GM21526 (cell line): ENCODE results near the gene MYH15.

ENCODE experiments used
- ATAC-seq: cut with Tn5 transposase; IDR thresholded peaks from one replicate; pipeline ENCODE4 v1.9.1; 2021; ENCODE audit warnings: moderate library complexity; ENCODE audit not compliant: unreplicated experiment, low FRiP score

The MYH15 gene

DNA sequence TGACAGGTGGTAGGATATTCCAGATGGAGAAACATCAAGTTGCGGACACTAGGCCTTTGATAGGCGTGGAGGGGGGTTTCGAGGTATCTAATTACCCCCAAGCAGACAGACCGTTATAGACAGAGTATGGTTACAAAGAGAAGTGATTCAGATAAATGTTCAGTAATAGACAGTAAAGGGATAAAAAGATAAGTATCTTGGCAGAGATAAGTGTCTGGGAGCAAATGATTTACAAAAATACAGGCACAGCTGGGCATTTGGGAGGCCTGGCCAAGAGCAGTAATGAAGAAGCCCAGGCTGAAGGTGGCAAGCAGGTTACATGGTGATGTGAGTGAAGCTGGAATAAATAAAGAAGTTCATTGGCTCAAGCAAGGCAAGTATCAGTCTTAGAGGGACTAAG lies 659 bp upstream of the MYH15 start:
- no peak for ATAC-seq

DNA sequence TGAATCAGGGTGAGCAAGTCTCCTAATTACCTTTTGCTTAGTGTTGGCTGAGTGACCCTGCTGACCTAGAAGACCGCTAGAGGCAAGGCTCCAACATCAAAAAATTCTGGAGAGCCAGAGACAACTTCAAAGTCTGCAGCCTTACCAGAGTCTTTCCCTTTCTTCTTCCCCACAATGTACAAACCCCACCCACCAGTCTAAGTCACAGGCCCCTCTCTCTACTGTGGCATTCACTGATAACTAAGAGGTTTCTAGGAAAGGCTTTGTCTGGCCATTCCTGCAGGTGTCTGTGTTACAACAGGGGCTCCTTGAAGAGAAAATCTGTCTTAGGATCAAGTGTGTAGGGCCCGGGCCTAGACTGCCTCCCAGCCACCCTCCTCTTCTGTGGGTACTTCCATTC lies 525 bp downstream of the MYH15 start:
- ATAC-seq = no peak

DNA sequence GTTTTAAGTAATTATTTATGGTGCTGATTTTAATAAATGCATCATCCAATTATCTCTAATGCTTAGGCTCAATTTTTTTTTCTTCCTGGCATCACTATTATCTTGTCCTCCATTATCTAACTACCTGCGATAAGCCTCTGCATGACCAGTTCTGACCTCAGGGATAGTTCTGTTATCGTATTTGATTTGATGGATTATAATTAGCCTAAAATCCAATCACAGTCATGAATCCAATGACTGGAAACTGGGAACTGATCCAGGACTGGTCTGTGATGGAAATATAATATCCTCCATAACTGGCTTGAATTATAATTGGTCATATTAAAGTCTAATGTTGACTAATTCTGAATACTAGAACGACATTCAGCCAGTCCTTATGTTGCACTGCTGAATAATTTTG lies 1.1 kb downstream of the MYH15 start:
- no peak for ATAC-seq

DNA sequence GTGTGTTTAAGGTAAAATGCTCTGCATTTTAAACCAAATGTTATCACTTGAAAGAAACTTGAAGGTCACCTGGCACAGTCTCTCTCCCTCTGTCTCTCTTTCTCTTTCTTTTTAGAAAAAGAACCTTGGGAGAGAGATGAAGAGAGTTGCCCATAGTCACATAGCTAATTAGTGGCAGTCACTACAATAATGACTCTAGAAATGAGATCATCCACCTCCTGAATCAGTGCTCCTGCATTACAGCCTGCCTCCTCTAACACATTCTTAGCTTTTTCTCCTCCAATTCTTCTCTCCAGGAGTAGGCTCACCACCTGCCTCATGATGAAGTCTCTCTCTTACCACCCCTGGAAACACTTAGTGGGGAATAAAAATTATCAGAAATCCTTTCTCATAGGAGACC lies 2.5 kb downstream of the MYH15 start:
- ATAC-seq = no peak

DNA sequence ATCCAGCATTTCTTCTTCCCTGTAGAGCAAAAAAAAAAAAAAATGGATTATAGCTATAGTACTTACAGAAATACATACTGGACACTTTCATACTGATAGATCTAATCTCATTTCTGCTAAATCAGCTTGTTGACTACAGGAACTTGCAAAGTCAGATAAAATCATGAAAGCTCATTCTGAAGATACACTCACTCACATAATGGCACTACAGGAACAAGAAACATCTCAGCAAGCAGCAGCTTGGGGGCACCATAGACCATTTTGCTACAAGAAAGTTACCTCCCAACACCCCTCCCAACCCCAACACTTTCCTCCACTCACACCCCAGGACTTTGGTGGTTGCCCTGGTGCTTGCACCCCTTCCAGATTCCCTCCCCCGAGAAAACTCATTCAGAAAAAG lies 4.6 kb downstream of the MYH15 start:
- no peak for ATAC-seq

DNA sequence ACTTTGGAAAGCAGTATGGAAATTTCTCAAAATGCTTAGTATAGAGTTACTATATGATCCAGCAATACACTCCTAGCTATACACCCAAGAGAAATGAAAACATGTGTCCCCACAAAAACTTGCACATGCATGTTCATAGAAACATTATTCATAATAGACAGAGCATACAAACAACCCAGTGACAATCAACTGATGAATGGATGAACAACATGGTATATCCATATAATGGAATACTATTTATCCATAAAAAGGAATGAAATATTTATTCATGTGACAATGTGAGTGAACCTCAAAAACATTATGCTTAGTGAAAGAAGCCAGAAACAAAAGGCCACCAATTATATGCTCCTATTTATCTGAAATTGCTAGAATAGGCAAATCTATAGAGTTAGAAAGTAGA lies 6.7 kb downstream of the MYH15 start:
- ATAC-seq = no peak

DNA sequence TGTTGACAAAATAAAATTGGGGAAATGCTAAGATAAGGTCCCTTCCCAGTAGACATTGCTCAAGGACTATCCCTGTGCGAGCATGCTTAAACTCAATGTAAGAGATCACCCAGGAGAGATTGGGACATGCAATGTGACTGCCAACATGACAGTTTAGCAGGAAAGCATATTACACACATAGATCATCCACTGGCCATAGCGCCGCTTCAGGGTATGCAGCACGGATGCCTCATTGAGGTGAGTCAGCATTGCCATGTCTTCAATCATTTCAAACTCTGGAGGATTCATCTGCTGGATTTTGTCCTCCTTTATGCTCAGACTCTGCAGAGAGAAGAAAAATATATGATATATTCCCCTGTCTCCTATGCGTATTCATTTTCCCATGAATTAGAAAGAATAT lies 8.9 kb downstream of the MYH15 start:
- no peak for ATAC-seq

DNA sequence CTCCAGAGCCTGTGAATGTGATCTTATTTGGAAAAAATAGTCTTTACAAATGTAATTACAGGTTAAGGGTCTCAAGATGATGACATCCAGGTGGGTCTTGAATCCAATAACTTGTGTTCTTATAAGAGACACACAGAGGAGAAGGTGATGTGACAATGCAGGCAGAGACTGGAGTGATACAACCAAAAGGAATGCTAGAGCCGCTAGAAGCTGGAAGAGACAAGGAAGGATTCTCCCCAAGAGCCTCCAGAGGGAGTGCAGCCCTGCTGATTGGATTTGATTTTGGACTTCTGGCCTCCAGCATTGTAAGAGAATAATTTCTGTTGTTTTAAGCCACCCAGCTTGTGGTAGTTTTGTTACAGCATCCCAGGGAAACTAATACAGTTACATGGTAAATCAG lies 9.7 kb downstream of the MYH15 start:
- no peak for ATAC-seq

DNA sequence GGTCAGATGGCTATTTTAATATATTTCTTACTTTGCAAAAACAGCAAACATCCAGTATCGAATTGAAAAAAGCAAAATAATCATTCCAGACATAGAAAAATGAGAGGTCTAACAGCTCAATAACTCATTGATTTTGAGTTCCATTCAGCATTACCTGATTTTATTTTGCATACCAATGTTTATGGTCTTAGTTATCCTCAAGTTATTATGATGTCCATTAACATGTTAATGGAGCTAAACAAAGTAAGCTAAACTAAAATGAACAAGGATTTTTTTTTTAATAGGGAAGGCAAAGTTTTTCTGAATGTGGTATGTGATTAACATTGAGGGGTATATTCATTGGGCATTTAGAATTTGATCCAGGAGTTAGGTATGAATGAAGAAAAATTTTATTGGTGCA lies 13.1 kb downstream of the MYH15 start:
- no peak for ATAC-seq

DNA sequence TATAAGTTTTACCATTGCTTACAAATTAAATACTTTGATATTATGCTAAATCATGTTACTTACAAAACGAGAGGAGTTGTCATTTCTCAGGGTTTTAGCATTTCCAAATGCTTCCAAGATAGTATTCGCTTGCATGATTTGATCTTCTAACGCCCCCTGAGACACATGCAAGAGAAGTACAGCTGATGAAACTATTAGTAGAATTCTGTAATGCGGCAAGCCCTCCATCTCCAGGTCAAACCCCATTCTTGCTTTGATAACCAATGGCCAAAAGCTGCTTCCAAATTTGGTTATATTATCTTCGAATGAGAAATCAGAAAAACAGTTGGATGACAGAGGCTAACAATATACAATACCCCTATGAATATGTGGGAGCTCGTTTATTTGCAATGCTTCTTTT lies 14.7 kb downstream of the MYH15 start:
- no peak for ATAC-seq

DNA sequence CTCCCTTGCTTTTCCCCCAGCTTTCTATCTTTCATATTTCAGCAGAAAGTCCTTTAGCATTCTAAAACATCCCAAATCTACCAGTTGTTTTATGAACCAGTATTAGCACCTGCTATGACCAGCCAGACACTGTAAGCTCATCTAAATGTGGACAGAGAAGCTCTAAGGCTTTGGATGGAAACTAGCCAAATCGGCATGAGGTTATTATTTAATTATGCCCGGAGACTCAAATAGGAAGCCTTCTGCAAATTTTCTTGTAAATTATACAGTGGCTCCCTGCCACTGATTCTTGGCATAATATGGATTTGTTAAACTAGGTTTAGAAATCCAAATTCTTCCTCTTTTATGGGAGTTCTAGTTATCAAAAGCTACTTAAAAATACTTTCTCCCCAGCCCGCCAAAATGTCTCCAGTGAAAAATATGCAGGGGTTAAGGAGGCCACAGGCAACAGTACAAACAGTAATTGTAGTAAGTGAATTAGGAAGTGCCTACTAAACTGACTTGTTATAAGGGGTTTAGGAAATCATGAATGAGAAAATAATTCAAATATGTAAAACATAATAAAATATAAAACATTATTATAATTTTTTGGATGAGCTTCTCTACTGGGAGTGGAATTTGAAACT lies 15.4 kb downstream of the MYH15 start:
- ATAC-seq = no peak

DNA sequence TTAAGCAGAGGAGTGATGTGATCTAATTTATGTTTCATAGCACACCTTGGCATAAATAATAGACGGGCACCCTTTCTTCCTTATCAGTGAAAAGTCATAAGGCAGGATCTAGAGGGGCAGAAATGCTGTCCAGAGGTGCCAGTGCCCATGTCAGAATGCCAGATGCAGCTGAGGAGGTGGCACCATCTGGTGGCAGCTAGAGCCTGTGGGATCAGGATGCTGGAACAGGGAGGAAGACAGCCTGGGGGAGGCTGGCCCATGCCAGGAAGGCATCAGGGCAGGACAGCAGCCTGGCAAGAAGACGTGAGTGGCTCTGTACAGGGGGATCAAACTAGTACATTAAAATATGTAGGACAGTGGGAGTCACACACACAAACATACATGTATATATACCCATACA lies 16.5 kb downstream of the MYH15 start:
- ATAC-seq = no peak

DNA sequence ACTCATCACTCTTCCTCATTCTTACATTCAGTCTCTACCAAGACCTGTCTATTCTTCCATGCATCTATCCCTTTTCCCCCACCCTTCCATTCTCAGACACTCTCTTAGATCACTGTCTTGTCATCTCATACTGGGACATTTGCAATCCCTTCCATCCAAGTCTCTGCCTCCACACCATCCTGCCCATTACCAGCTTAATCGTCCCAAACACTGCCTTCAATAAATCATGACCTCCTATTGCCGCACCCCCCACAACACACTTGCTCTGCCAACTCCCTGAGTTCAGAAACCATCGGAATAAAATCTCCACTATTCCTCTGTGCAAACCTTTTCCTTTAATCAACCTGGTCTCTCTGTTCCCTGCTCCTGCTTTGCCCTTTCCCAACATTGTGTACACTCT lies 18.9 kb downstream of the MYH15 start:
- ATAC-seq = no peak

DNA sequence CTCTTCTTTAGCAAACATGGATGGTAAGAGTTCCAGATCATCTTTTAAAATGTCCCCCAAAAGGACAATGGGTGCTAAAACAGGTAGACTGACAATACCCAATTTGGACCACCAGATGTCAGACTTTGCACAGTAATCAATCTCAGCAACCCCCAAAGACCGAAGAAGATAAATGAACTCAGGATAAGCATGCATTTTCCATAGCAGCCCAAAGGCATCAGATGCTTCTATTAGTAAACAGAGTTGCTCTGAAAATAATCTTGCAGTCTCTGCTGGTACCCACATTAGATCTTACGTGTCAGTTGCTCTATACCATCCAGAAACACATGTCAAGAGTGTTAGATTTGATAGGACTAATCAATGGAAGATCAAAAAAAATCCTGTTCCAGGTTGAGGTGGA lies 20.6 kb downstream of the MYH15 start:
- ATAC-seq = peak; percentile 87

DNA sequence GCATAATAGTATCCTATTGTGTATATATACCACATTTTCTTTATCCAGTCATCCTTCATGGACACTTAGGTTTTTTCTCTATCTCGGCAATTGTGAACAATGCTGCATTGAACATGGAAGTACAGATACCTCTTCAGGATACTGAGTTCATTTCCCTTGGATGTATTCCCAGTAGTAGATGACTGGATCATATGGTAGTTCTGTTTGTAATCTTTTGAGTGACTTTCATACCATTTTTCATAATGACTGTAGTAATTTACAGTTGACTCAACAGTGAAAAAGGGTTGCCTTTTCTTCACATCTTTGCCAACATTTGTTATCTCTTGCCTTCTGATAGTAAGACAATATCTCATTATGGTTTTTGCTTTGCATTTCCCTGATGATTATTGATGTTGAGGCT lies 21.8 kb downstream of the MYH15 start:
- ATAC-seq = no peak

DNA sequence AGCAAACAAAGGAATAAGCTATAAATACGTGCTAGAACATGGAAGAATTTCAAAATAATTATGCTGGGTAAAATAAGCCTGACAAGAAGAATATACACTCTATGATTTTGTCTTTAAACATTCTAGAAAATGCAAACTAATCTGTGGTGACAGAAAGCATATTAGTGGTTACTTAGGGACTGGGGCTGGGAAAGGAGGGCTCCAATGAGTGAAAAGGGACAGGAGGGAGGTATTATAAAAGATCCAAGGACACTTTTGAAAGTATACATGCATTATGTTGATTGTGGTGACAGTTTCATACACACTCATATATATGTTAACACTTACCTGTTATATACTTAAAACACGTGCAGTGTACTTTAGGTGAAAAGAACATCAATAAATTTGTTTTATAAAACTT lies 23.0 kb downstream of the MYH15 start:
- ATAC-seq = no peak

DNA sequence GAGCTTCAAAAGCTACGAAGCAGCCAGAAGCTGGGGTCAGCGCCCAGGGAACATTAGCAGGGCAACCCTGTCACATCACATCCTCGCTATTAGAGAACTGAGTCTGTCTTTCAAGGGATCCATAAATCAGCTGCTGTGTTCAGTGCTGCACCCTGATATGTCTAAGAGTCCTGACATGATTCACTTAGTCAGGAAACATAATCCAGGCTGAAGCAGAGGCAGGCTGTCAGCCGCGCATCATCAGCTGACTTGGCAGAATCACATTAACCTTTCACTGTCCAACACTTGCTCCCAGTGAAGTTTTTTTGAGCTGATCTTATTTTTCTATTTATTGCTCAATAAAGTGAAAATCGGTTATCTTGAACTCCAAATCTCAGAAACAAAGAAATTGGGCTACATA lies 23.5 kb downstream of the MYH15 start:
- no peak for ATAC-seq

DNA sequence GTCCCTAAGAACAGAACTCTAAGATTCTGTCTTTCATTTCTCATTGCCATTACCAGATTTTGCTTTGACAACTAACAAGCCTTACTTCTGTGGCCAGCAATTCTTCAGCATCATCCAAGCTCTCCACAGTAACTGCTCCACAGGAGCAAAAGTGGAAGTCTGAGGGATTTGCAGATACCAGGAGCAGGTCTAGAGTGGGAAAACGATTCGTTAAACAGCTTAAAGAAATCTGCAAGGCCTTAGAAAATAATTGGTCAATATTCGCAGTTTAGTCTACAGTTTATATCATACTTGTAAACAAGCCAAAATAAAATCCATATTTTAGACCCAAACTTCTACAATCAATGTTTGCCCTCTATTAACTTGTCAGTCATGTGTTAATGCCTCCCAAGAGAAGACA lies 24.1 kb downstream of the MYH15 start:
- ATAC-seq = no peak

DNA sequence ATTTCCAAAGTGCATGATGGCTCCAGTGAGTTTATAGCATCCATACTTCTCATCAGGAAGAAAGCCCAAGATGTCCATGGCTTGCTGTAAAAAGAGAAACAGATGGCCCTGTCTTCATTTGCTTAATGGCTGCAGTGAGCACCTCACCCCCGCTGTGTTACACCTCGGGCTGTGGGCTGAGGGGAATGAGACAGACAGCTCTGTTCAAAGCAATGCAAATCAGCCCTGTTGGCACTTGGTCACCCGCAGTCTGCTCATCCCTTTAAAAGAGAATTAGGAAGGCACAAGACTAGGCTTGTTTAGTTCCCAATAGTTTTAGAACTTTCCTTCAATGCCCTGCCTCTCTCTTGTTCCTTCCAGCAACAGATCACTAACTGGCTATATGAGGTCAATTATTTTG lies 25.2 kb downstream of the MYH15 start:
- no peak for ATAC-seq

DNA sequence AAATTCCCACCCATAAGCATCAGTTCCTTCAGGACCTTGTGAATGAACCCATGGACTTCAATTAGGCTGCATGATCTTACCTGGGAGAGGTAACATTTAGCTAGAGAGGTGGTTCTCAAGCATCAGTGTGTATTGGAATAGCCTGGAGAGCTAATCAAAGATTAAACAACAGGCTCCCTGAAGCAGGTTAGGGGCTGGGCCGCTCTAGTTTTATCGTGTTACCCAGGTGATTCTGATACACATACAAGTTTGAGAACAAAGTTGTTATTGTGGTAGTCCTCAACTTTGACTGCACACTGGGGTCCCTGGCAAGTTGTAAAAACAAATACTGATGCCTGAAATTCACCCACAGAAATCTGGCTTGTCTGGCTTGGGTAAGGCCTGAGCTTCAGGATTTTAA lies 31.2 kb downstream of the MYH15 start:
- no peak for ATAC-seq

DNA sequence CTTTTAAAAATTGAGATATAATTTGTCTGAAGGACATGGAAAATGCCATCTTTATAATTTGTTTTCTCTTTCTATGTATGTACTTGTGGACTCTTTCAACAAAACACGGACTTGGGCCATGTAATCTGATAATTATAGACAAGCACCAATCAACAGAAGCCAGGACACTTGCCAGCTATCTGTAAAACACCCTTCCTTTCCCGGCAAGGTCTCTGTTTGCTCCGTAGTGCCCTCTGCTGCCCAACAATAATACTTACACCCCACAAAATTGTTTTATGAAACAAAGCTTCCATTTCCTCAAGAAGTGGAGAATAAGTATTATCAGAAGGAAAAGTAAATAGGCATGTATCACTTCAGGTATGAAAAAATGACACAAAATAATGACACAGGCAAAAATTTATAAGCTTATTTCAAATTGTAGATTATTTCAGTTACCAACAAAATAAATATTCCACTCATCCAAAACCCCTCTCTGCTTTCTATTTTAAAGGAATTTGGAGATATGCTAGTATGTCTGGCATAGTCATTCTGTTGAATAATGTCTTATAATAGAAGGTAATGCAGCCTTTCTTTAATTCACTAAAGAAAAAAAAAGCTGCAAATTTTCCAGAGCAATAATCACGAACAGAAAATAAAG lies 32.8 kb downstream of the MYH15 start:
- ATAC-seq = peak; percentile 58

DNA sequence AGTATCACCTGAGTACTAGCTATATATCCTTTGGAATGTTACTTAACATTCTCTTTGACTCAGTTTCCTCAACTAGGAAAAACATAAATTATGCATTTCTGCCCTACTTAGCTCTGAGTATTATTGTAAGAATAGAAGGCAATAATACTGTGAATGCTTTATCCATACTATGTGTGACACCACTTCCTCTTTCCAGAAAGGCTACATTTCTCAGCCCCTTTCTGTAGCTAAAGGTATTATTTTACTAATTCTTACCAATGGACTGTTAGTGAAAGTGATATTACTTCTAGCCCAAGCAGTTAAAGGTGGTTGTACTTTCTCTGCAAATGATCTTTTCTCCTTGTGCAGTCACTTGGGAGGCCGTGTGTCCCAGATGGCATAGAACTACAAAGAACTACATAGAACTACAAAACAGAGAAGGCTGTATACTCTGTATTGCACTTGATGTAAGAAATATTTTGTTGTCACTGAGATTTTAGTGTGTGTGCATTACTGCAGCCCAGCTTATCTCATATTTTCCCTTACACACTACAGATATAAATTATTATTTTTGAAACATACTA lies 35.1 kb downstream of the MYH15 start:
- no peak for ATAC-seq

DNA sequence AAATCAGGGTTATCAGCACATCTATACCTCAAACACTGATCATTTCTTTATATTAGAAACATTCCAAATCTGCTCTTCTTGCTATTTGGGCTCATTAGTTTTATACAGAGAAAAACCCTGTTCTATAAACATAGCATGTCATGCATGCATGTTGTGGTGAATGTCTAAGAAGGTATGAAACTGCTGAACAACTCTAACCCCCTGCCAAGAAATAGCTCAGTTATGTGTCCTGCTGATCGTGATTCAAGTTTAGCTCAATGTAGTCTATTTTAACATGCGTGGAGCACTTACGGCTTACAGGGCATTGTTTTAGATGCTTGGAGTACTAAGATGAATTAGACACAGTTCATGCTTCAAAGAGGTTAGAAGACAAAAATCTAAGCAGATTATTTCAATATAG lies 35.8 kb downstream of the MYH15 start:
- ATAC-seq = no peak
